Measurements from ENCODE around the gene KIAA1217. TPM values are rescaled to one million over a fixed set of nuclear protein-coding genes. Genes with fewer than 3 reads are reported as not detected.

KIAA1217 gene
- total RNA-seq, 1 experiment from 2014 or later, result 7.8 TPM

DNA sequence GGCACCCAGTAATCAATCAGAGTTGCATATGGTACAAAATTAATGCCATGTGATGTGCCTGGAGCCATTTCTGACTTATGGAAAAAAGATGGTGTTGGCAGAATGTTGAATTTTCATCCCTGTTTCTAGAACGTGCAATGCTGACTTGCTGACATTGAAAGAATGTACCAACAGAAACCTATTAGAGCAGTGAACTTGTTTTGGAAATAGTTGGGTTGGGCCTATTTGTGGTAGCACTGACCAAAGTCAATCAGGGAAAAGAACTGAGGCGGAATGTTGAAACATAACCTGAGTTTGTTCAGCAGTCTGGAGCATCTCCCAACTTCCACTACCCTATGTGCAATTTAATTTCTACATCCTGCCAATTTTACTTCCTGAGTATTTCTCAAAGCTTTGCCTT lies 11.7 kb upstream of the KIAA1217 start (continued):
- TF ChIP-seq CBX3 (IDR thresholded peaks at IDR 0.05; ENCODE audit: low read depth) (no peak), SRF (IDR thresholded peaks at IDR 0.05; ENCODE audit: low read depth) (no peak)

DNA sequence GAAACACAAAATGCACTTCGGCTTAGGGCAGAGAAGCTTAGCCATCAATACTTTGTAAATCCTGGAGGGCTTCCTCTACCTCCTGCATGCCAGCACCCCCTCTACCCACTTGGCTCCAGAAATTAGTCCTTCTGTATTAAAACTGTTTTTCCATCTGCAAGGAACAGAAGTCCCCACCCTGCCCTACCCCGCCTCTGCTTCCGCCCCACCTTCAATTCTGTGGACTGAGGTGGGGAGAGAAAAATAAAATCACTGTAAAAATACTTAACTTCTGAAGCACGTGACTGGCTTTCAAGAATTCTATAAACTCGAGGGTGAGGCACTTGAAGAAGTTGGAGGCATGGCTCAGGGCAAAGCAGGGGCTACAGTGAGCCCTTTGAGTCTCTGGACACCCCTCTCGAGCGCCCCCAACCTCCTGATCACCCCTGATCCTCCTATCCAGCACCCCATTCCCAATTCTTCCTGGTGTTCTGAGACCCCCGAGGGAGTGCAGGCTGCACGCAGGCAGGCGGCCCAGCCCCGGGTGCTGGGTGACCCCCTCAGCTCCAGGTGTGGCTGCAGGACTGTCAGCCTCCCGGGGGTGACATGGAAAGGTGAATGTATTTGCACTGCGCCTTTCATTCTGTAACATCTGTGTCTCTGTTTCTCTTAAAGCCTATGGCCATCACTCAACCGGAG lies 7.3 kb upstream of the KIAA1217 start:
- POLR2A ChIA-PET, result no interaction called here
- 0 out of 2 replicates have a peak, but pooled peaks cover 2% of the 10 kb centered on the region for H3K27me3 ChIP-seq (ENCODE audit: insufficient read depth, low read length)
- ATAC-seq, result no peak
- intact Hi-C loops (cut with micrococcal nuclease), result no loop called here
- BruUV-seq (replicated peaks), result no TSS peak
- H3K4me1 ChIP-seq (ENCODE audit: control insufficient read depth in 1 of 2, insufficient read depth in 2 of 2, low read length in 2 of 2), result no peaks in the 10 kb centered on the region
- H3K79me2 ChIP-seq (ENCODE audit: insufficient read depth, low read length), result no peaks in the 10 kb centered on the region
- no peak overlapping the region for H3K27ac ChIP-seq (ENCODE audit: low read depth, low read length)
- H3K36me3 ChIP-seq (ENCODE audit: control insufficient read depth in 1 of 2, insufficient read depth in 2 of 2, low read length in 2 of 2), result no peaks in the 10 kb centered on the region
- no peak overlapping the region for H2AFZ ChIP-seq (ENCODE audit: low read depth, low read length, poor library complexity, severe bottlenecking)
- CTCF ChIA-PET, result no interaction called here
- H3K9me2 ChIP-seq (ENCODE audit: insufficient read depth), result no peaks in the 10 kb centered on the region
- no peaks in the 10 kb centered on the region for H3K9me3 ChIP-seq (ENCODE audit: control insufficient read depth in 1 of 2, insufficient read depth in 1 of 2, low read depth in 1 of 2, low read length in 2 of 2)
- no peak overlapping the region for H3K4me3 ChIP-seq (replicated peaks in 1 of 2; ENCODE audit: low read depth in 1 of 2, low read length in 2 of 2)
- no peak for DNase-seq (ENCODE audit: low read depth, low spot score)
- H3K9ac ChIP-seq (ENCODE audit: low read length), result no peak overlapping the region
- no peak for TF ChIP-seq SP1 (IDR thresholded peaks at IDR 0.05; ENCODE audit: low read depth)
- no peaks in the 10 kb centered on the region for H4K20me1 ChIP-seq (ENCODE audit: insufficient read depth)
- no peak overlapping the region for H3K4me2 ChIP-seq (ENCODE audit: low read length)
- RAD21 ChIA-PET (ENCODE audit: low non-redundant PET in 1 of 2, low total read pairs in 2 of 2, uncharacterized antibody in 2 of 2, unreplicated experiment in 2 of 2), result no interaction called here

DNA sequence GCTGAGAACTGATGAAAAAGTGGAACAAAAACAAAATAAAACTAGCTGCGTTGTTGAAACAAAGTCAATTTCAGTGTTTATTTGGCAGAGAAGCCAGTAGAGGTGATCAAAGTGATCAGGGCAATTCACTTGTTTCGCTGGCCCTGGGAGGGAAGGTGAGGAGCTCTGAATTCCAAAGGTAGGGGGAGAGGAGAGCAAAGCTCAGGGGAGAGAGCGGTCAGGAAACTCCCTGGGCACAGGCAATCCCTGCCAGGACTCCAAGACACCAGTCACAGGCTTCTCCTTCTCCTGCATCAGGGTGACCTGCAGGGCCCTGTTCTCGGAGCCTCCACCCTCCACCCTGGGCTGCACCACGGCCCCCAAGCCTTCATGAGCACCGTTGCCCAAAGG lies 6.8 kb upstream of the KIAA1217 start:
- Histone ChIP-seq H3K79me2 (ENCODE audit: insufficient read depth, low read length) (no peaks in the 10 kb centered on the region), H3K4me3 (replicated peaks in 1 of 2; ENCODE audit: low read depth in 1 of 2, low read length in 2 of 2) (no peak overlapping the region), H3K36me3 (ENCODE audit: control insufficient read depth in 1 of 2, insufficient read depth in 2 of 2, low read length in 2 of 2) (no peaks in the 10 kb centered on the region), H3K4me1 (ENCODE audit: control insufficient read depth in 1 of 2, insufficient read depth in 2 of 2, low read length in 2 of 2) (no peaks in the 10 kb centered on the region), H3K27me3 (ENCODE audit: insufficient read depth, low read length) (0 out of 2 replicates have a peak, but pooled peaks cover 2% of the 10 kb centered on the region), H3K9me2 (ENCODE audit: insufficient read depth) (no peaks in the 10 kb centered on the region), H2AFZ (ENCODE audit: low read depth, low read length, poor library complexity, severe bottlenecking) (no peak overlapping the region), H3K9me3 (ENCODE audit: control insufficient read depth in 1 of 2, insufficient read depth in 1 of 2, low read depth in 1 of 2, low read length in 2 of 2) (no peaks in the 10 kb centered on the region), H3K27ac (ENCODE audit: low read depth, low read length) (no peak overlapping the region), H3K9ac (ENCODE audit: low read length) (no peak overlapping the region), H3K4me2 (ENCODE audit: low read length) (no peak overlapping the region), H4K20me1 (ENCODE audit: insufficient read depth) (no peaks in the 10 kb centered on the region)
- POLR2A ChIA-PET, result no interaction called here
- DNase-seq (ENCODE audit: low read depth, low spot score) (no peak), ATAC-seq (no peak)
- intact Hi-C loops (cut with micrococcal nuclease), result no loop called here
- RAD21 ChIA-PET (ENCODE audit: low non-redundant PET in 1 of 2, low total read pairs in 2 of 2, uncharacterized antibody in 2 of 2, unreplicated experiment in 2 of 2), result no interaction called here
- CTCF ChIA-PET, result no interaction called here
- BruUV-seq (replicated peaks), result no TSS peak
- TF ChIP-seq JUND (IDR thresholded peaks at IDR 0.05) (no peak), ELF1 (IDR thresholded peaks at IDR 0.05; ENCODE audit: borderline replicate concordance, low read depth) (no peak), POLR2A (IDR thresholded peaks at IDR 0.05; ENCODE audit: borderline replicate concordance, extremely low read depth, insufficient read depth, insufficient read length) (no peak), SP1 (IDR thresholded peaks at IDR 0.05; ENCODE audit: low read depth) (no peak), SRF (IDR thresholded peaks at IDR 0.05; ENCODE audit: low read depth) (no peak), POLR2AphosphoS5 (IDR thresholded peaks at IDR 0.05; ENCODE audit: low read depth, low read length) (no peak), YY1 (IDR thresholded peaks at IDR 0.05; ENCODE audit: extremely low read depth, insufficient replicate concordance, low read depth, low read length) (no peak), ZFX (IDR thresholded peaks at IDR 0.05) (no peak), SIN3A (IDR thresholded peaks at IDR 0.05; ENCODE audit: low read depth) (no peak), CBX3 (IDR thresholded peaks at IDR 0.05; ENCODE audit: low read depth) (no peak), FOSL1 (IDR thresholded peaks at IDR 0.05; ENCODE audit: low read depth) (no peak)
- TF ChIP-seq, protein P1, sequence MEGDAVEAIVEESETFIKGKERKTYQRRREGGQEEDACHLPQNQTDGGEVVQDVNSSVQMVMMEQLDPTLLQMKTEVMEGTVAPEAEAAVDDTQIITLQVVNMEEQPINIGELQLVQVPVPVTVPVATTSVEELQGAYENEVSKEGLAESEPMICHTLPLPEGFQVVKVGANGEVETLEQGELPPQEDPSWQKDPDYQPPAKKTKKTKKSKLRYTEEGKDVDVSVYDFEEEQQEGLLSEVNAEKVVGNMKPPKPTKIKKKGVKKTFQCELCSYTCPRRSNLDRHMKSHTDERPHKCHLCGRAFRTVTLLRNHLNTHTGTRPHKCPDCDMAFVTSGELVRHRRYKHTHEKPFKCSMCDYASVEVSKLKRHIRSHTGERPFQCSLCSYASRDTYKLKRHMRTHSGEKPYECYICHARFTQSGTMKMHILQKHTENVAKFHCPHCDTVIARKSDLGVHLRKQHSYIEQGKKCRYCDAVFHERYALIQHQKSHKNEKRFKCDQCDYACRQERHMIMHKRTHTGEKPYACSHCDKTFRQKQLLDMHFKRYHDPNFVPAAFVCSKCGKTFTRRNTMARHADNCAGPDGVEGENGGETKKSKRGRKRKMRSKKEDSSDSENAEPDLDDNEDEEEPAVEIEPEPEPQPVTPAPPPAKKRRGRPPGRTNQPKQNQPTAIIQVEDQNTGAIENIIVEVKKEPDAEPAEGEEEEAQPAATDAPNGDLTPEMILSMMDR (IDR thresholded peaks at IDR 0.05 in 2 of 3, conservative IDR thresholded peaks at IDR 0.05 in 1 of 3; ENCODE audit: borderline replicate concordance in 1 of 3, insufficient read depth in 1 of 3, low read depth in 2 of 3, low read length in 2 of 3), result no peak
- TF ChIP-seq, protein P2, sequence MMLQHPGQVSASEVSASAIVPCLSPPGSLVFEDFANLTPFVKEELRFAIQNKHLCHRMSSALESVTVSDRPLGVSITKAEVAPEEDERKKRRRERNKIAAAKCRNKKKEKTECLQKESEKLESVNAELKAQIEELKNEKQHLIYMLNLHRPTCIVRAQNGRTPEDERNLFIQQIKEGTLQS (IDR thresholded peaks at IDR 0.05), result no peak
- TF ChIP-seq, protein P3, sequence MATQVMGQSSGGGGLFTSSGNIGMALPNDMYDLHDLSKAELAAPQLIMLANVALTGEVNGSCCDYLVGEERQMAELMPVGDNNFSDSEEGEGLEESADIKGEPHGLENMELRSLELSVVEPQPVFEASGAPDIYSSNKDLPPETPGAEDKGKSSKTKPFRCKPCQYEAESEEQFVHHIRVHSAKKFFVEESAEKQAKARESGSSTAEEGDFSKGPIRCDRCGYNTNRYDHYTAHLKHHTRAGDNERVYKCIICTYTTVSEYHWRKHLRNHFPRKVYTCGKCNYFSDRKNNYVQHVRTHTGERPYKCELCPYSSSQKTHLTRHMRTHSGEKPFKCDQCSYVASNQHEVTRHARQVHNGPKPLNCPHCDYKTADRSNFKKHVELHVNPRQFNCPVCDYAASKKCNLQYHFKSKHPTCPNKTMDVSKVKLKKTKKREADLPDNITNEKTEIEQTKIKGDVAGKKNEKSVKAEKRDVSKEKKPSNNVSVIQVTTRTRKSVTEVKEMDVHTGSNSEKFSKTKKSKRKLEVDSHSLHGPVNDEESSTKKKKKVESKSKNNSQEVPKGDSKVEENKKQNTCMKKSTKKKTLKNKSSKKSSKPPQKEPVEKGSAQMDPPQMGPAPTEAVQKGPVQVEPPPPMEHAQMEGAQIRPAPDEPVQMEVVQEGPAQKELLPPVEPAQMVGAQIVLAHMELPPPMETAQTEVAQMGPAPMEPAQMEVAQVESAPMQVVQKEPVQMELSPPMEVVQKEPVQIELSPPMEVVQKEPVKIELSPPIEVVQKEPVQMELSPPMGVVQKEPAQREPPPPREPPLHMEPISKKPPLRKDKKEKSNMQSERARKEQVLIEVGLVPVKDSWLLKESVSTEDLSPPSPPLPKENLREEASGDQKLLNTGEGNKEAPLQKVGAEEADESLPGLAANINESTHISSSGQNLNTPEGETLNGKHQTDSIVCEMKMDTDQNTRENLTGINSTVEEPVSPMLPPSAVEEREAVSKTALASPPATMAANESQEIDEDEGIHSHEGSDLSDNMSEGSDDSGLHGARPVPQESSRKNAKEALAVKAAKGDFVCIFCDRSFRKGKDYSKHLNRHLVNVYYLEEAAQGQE (IDR thresholded peaks at IDR 0.05; ENCODE audit: low read depth), result no peak
